HG03159 (cell line): ENCODE data around the gene VWA1.
A peak's percentile ranks its signal among the peaks of the same experiment; 100 is the strongest.
"Not testable (repeated sequence)": the region's sequence is repeated elsewhere in the genome, so short reads cannot be mapped to it uniquely, and the experiment has no call there.

Source experiments
- ATAC-seq: cut with Tn5 transposase; IDR thresholded peaks from one replicate; pipeline ENCODE4 v1.9.1; 2021; ENCODE audit warnings: mild to moderate bottlenecking, moderate library complexity; ENCODE audit not compliant: unreplicated experiment

Gene VWA1

DNA sequence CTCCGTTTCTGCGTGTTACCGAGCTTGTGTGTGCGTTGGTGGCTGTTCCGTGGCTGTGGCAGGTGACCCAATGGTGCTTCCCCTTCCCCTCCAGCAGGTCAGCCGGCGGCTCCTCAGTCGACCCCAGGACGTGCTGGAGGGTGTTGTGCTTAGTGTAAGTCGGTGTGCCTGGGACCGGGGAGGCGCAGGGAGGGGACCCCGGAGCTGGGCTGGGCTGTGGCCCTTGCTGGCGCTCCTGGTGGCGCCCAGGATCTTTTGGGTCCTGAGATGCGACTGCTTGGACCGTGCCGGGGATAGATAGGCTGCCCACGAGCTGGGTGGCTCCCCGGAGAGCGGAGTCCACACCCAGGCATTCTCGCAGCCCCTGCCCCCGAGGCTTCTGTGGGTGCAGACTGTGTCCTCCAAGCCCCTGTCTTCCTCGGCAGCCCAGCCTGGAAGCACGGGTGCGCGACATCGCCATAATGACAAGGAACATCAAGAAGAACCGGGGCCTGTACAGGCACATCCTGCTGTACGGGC is 19.9 kb downstream of the VWA1 start:
- no peak for ATAC-seq

DNA sequence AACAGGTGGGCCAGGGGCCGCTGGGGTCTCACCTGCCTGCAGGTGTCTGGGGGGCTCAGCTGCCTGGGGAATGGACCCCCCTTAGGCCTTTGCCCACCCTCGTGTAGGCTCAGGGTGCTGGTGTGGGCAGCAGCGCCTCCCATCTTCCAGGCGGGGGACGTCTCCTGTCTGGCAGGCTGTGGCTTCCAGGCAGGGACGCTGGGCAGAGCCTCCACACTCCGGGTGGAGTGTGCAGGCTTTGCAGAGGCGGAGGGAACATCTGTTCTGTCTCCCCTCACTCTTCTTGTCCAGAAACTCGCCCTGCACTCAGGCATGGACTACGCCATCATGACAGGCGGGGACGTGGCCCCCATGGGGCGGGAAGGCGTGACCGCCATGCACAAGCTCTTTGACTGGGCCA is 20.4 kb downstream of the VWA1 start:
- ATAC-seq, result not testable (repeated sequence)

DNA sequence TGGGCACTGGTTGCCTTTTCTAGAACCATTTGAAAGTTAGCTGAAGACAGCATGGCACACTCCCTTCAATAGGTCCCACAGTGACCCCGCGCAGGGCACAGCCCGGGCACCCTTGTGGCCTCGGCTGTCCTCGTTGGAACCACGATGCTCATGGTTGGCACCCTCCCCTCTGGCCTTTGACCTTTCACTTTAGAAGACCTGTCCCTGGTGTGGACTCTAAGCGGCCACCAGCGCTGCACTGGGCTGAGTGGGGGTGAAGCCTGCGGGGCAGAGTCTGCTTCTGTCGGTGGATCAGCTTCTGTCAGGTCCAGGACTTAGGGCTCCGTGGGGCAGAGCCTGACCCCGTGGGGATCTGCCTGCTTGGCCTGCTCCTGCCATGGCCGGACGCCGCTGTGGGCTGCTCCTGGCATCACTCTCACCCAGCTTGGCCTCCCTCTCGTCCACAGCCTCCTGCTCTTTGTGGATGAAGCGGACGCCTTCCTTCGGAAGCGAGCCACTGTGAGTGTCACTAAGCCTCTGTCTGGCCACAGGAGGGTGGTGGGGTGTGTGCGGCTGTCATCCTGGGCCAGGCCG is 21.3 kb downstream of the VWA1 start:
- not testable (repeated sequence) for ATAC-seq

DNA sequence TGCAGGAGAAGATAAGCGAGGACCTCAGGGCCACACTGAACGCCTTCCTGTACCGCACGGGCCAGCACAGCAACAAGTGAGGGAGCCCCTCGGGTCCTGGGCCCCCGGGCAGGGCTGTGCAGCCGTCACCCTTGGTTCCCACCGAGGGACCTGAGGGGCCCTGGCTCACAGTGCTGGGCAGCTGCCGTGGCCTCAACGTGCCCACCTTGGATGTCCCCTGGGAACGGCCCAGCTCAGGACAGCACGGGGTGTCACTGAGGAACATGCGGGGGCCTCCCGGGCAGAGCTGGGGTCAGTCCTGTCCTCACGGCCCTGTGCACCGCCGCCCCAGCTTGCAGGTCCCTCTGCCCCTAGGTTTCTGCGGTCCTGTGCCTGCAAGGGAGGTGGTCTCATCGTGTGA is 23.7 kb downstream of the VWA1 start:
- ATAC-seq, result not testable (repeated sequence)

DNA sequence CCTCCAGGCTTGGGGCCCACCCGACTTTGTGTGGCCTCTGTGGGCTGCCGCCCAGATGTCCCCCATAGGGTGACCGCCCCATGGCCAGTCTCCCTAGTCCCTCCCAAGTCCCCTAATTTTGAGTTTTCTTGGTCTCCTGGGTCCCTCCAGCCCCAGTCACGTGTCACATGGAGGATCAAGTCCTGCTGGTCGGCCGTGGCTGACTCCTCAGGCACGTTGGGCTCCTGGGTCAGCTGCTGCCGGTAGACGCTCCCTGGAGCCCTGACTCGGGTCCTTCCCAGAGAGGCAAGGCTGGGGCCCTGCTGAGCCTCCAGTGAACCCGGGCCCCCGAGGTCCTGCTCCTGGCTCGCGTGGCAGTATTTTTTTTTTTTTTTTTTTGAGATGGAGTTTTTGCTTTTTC is 24.2 kb downstream of the VWA1 start:
- ATAC-seq, result not testable (repeated sequence)

DNA sequence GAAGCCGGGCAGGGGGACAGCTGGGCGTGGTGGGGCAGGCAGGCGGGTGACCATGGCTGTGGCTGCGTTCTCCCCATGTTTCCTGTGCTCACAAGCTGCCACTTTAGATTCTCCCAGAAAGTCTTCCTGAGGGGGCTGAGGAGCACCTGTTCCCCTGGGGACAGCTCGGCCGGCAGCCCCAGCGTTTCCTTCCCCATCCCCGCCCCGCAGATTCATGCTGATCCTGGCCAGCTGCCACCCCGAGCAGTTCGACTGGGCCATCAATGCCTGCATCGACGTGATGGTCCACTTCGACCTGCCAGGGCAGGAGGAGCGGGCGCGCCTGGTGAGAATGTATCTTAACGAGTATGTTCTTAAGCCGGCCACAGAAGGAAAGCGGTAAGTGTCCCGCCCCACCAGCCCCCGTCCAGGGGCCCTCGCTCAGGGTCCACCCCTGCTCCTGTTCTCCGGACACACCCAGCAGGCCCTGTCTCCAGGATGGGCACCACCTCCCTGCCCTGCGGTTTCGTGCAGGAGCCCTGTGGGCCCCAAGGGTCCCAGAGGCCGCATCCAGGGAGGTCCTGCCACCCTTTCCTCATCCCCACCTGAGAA is 25.1 kb downstream of the VWA1 start:
- no peak for ATAC-seq

DNA sequence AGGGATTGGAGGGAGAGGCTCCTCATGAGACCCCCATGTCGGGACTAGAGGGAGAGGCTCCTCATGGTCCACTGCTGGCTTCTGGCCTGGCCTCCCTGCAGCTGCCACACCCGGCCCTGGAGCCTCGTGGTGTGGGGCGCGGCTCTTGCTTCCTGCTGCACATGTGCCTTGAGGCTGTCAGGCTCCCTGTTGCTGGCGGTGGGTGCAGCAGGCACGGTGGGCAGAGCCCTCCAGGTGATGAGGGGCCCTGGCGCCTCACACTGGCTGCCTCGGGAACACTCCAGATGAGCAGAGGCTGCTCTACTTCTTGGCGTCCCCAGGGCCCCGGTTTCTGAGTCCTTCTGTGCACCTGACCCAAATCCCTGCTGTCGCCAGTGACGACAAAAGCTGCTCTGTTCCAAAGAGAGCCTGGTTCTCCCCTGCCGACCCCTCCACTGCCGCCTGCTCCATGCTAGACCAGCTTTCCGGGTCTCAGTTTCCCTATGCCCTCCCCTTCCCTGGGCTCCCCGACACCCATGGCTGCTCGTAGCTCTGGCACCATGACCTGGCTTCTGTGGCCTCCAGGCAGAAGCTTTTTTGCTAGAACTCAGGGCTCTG is 26.3 kb downstream of the VWA1 start:
- no peak for ATAC-seq

DNA sequence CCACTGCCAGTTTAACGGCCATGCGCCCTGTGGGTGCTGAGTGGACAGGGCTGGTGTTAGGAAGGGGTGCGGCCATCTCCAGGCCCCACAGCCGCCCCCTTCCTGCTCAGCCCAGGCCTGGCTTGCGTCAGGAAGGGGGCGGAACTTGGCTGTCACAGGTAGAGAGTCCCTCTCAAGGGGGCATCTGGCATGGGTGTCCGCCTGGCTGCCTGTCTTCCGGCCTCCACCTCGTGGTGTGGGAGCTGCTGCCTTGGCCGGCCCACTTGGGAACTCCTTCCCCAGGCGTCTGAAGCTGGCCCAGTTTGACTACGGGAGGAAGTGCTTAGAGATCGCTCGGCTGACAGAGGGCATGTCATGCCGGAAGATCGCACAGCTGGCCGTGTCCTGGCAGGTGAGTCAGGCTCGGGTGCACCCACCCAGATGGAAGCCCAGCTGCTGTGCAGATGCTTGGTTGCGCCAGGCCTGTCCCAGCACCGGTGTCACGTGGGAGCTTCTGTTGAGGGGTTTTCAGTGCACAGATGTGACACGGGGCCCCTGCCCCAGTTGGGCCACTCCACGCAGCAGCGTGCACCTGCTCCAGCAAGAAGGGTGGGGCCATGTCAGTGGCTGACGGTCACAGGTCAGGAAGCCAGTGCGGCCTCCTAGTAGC is 27.0 kb downstream of the VWA1 start:
- ATAC-seq, result no peak

DNA sequence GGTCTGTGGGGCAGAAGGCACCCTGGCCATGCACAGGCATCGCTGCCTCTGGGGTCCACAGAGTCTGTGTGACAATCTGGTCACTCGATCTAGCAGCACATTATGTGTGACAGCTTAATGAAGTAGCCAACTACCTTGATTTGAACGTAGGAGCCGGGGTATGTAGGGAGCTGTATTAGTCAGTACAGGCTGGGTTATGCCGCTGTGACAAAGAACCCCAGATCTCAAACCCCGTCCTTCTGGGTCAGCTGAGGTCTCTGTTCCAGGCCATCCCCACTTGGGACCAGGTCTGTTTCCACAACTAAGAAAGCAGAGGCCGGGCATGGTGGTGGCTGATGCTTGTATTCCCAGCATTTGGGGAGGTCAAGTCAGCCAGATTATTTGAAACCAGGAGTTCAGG is 27.8 kb downstream of the VWA1 start:
- ATAC-seq, result no peak

DNA sequence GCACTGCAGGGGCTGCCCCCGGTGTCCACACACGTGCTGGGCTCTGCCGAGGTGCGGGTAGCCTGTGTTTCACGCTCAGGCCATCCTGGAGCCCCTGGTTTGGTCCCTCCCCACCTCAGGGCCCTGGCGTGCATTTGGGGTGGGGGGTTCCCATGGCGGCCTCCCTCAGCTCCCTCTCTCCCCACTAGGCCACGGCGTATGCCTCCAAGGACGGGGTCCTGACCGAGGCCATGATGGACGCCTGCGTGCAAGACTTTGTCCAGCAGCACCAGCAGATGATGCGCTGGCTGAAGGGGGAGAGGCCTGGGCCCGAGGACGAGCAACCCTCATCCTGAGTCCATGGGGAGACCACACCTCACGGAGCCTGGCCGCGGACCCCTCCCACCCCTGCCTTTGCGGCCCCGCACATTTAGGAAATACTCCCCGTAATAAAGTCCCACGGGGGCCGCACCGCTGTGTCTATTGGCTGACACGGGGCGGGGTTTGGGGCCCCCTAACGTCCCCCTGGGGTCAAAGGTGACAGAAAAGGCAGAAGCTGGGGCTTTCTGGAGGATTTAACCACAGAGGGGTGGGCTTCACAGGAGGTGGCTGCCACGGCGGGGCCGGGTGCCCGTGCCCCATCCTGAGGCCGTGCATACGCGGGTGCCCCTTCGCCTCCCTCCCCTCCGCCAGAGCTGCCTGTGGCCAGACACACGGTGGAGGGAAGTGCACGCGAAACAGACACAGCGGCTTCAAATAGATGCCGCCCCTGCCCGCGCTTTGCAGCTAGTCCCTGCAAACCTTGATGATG is 32.9 kb downstream of the VWA1 start:
- not testable (repeated sequence) for ATAC-seq

DNA sequence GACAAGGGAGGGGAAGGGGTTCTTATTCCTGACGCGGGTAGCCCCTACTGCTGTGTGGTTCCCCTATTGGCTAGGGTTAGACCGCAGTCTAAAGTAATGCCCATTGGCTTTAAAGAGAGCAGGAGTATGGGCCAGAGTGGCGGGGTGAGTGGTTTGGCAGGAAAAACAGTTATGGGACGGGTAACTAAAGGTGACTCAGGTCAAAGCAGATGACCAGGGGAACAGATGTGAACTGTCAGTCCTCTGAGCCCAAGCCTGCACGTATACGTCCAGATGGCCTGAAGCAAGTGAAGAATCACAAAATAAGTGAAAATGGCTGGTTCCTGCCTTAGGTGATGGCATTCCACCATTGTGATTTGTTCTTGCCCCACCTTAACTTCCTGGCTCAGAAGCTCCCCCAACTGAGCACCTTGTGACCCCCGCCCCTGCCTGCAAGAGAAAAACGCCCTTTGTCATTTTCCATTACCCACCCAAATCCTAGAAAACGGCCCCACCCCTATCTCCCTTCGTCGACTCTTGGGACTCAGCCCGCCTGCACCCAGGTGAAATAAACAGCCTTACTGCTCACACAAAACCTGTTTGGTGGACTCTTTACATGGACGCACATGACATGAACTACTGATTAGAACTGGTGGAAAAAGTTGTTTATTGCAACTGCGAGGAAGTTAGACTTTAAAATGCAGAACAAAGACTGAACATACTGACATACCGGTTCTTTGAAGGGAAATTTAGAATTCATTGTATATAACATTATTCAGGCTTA is 35.3 kb downstream of the VWA1 start:
- ATAC-seq, result no peak

DNA sequence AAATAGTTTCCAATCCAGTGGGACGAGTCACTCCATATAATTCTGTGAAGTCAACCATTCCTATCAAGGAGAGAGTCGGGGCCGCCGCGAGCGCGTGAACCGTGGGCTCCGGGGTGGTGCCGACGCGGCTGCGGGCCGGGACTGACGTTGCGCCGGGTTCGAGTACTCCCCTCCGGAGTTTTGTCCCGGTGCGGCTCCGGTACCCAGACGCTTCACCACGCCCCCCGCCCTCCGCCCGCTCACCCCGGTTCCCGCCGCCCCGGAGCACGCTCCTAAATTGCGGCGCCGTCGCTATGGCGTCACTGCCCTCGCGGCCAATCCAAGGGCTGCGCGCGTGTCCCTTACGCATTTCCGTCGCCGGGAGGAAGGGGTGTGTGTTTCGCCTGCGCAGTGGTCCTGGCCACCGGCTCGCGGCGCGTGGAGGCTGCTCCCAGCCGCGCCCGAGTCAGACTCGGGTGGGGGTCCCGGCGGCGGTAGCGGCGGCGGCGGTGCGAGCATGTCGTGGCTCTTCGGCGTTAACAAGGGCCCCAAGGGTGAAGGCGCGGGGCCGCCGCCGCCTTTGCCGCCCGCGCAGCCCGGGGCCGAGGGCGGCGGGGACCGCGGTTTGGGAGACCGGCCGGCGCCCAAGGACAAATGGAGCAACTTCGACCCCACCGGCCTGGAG is 36.0 kb downstream of the VWA1 start, which contains the start of gene ATAD3B:
Gene ATAD3B (plus strand): TSS at position 377 of the 664 bp plus-strand sequence. CDS start 120 bp downstream, at position 497.
- peak; percentile 89 for ATAC-seq

DNA sequence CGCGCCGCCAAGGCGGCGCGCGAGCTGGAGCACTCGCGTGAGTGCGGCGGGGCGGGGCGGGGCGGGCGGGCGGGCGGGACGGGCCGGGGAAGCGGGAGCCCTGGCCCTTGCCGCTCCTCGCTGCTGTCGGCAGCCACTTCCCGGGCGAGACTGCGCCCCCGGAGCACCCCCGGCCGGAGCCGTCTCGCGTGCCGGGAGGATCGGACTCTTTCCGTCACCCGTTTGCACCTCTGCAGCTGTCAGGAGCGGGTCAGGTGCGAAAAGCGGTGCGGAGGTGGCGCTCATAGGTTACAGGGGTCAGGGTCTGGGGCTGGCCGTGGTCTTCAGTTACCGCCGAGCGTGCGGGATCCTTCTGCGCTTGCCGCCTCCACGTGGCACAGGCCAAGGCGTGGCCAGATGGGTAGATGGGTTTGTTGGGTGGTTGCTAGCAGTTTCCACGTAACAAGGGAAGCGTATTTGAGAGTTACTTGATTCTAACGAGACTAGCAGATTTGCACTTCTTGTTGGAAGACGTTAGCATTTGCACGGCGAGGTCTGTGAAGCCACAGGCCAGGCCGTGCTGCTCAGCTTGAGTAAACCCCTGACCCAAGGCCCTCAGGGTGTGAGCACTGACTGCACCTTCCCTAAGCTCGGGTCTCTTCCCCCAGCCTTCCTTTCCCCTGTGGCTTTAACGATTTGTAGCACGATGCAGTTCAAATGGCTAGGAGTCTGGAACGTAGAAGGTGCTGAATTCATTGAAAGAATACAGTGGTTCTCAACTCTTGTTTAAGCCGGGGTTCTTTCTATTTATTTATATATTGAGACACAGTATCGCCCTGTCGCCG is 36.8 kb downstream of the VWA1 start:
- peak; percentile 20 for ATAC-seq

DNA sequence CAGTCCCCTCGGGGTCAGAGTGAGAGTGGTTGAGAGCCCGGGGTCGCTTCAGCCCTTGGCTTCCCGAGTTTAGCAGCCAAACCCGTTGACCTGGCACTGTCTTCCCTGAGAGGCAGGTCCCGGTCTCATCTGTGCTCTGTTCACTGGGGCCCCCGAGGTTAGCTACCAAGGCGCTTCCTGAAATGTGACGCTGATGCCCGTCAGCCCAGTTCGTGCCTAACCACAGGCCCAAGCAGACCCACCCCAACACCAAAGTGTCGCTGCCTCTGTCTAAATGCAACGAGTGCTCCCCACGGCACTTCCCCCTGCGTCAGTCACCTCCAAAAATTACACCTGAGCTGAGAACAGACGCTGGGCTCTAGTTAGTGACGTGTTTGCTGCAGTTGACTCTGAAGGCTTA is 40.5 kb downstream of the VWA1 start:
- not testable (repeated sequence) for ATAC-seq

DNA sequence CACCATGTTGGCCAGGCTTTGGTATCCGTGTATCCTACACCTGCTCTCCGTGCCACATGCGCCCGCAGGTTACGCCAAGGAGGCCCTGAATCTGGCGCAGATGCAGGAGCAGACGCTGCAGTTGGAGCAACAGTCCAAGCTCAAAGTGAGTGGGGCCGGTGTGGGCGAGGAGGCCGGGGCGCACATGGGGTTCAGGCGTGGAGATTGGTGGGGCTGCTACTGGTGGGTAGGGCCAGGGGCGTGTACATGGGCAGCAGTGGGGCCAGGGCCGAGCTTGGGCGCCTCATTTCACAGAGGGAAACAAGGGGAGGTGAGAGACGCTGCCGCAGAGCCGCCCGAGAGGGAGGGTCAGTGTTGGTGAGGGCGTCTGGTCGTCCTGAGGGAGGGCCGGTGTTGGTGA is 41.7 kb downstream of the VWA1 start:
- no peak for ATAC-seq

DNA sequence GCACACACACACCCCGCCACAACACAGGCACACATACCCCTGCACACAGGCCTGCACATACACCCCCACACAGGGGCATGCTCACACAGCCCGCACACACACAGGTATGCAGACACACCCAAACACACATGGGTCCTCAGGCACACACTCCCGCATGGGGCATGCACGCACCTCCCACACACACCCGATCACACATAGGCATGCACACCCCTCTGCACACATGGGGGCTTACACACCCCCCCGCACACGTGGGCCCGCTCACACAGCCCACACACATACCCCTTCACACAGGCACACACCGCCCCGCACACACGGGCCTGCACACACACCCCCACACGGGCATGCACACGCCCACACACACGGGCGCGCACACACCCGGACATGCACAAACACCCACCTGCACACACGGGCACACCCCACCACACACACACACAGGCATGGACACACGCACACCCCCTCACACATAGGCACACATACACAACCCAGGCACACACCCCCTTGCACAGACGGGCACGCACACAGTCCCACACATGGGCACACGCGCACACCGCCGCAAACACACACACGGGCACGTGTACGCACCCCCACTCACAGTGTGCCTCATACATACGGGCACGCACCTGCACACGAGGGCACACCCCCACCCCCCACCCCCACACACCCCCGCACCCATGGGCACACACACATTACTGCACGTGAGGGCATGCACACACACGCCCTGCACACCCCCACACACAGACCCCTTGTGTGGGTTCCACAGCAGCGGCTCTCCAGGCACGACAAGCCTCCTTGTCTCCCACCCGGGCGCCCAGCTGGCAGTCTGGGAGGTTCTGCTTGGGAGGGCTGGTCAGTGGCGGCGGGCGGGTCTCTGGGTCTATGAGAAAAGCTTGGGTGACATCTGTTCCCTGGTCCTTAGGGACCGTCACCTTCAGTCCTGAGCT is 44.3 kb downstream of the VWA1 start:
- ATAC-seq, result no peak

DNA sequence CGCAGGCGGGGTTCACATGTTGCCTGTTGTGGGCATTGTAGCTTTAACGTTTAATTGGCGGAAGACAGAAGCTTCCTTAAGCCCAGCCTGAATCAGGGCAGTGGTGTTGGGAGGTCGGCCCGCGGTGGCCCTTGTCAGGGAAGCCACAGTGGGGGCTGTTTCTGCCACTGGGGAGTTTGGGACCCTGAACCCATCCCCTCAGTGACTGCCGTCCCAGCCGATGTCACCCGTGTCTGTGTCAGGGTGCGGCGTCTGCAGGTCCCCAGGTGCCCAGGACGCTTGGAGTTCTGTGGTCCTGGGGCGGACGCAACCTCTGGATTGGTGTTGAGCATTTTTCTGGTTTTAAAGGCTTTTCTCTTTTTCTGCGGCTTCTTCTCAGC is 45.0 kb downstream of the VWA1 start:
- ATAC-seq, result not testable (repeated sequence)

DNA sequence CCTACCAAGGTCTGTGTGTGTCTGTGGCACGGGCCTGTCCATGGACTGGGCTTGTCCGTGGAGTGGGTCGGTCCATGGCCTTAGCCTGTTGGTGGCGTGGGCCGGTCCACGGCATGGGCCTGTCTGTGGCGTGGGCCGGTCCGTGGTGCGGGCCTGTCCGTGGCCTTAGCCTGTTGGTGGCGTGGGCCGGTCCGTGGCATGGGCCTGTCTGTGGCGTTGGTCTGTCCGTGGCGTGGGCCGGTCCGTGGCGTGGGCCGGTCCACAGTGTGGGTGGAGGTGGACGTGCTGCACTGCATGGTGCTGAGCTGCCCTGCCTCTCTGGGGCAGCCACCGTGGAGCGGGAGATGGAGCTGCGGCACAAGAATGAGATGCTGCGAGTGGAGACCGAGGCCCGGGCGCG is 46.3 kb downstream of the VWA1 start:
- not testable (repeated sequence) for ATAC-seq
